SK-N-SH (cell line): Measurements from ENCODE around the gene KDM4C. TPM values are rescaled to one million over a fixed set of nuclear protein-coding genes. Genes with fewer than 3 reads are reported as not detected.

Experiments
- CTCF ChIA-PET: fragments of 300-600, 350-600 bp; formaldehyde crosslinking; extraction: SDS; loops from one replicate; lab custom pipeline; 2021; lab: Yijun Ruan, JAX
- POLR2A ChIA-PET: fragments of 350-600 bp; sonication (Branson Sonifier 250); formaldehyde crosslinking; extraction: SDS; loops from one replicate; lab custom pipeline; 2020; ENCODE audit warnings: antibody characterized with exemption, inconsistent platforms; lab: Yijun Ruan, JAX
- DNase-seq: peaks from one replicate; pipeline ENCODE4 v3.0.0; 2012
- H2AFZ ChIP-seq: fragments of 200-600 bp; sonication (generic); 2 replicates; pipeline ENCODE4 v1.8.1; 2016; ENCODE audit warnings: antibody characterized with exemption, mild to moderate bottlenecking, low read depth
- H3F3A ChIP-seq: fragments of 200-600 bp; sonication (generic); replicated peaks from 2 replicates; pipeline ENCODE3; 2016; ENCODE audit warnings: antibody characterized with exemption, mild to moderate bottlenecking; ENCODE audit not compliant: insufficient read depth
- H3K27ac ChIP-seq, 2 experiments: fragments of 200-500 bp in 1 of 2; fragments of 200-600 bp in 1 of 2; sonication (Bioruptor generic) in 1 of 2; sonication (generic), shearing (Covaris generic) in 1 of 2; 2 replicates each; pipeline versions ENCODE4 v1.5.1 to v1.6.1; 2014 to 2016; ENCODE audit warnings: low read depth in 2 of 2, inconsistent platforms in 1 of 2, low read length in 1 of 2, mild to moderate bottlenecking in 1 of 2, mixed read lengths in 1 of 2
- H3K27me3 ChIP-seq: fragments of 200-600 bp; sonication (generic), shearing (Covaris generic); 2 replicates; pipeline ENCODE4 v1.6.1; 2016; ENCODE audit warnings: mixed run types; ENCODE audit not compliant: insufficient read depth
- H3K36me3 ChIP-seq, 2 experiments: fragments of 200-500 bp in 1 of 2; fragments of 200-600 bp in 1 of 2; sonication (Bioruptor generic) in 1 of 2; sonication (generic) in 1 of 2; replicated peaks in 1 of 2; 2 replicates each; pipeline versions ENCODE3 to v1.5.1; 2014 to 2016; ENCODE audit warnings: low read length in 1 of 2, mild to moderate bottlenecking in 1 of 2; ENCODE audit not compliant: insufficient read depth in 2 of 2, control insufficient read depth in 1 of 2
- H3K4me1 ChIP-seq, 2 experiments: fragments of 200-500 bp in 1 of 2; fragments of 200-600 bp in 1 of 2; sonication (Bioruptor generic) in 1 of 2; sonication (generic), shearing (Covaris generic) in 1 of 2; 2 replicates each; pipeline versions ENCODE4 v1.5.1 to v1.6.1; 2014 to 2016; ENCODE audit warnings: low read depth in 1 of 2, low read length in 1 of 2, mixed run types in 1 of 2; ENCODE audit not compliant: insufficient read depth in 2 of 2, control insufficient read depth in 1 of 2
- H3K4me2 ChIP-seq: fragments of 200-600 bp; sonication (generic), shearing (Covaris generic); 2 replicates; pipeline ENCODE4 v1.6.1; 2017; ENCODE audit warnings: mixed run types
- H3K4me3 ChIP-seq, 2 experiments: fragments of 200-500 bp in 1 of 2; fragments of 200-600 bp in 1 of 2; sonication (Bioruptor generic) in 1 of 2; sonication (generic), shearing (Covaris generic) in 1 of 2; 2 replicates each; pipeline versions ENCODE4 v1.5.1 to v1.8.1; 2014 to 2016; ENCODE audit warnings: low read depth in 2 of 2, inconsistent platforms in 1 of 2, low read length in 1 of 2, mild to moderate bottlenecking in 1 of 2, mixed read lengths in 1 of 2, moderate library complexity in 1 of 2
- H3K79me2 ChIP-seq: fragments of 200-600 bp; sonication (generic); 2 replicates; pipeline ENCODE4 v1.8.1; 2017; ENCODE audit warnings: mild to moderate bottlenecking; ENCODE audit not compliant: insufficient read depth
- H3K9ac ChIP-seq: fragments of 200-600 bp; sonication (generic); 2 replicates; pipeline ENCODE4 v1.6.1; 2017; ENCODE audit warnings: mixed run types
- H3K9me2 ChIP-seq: fragments of 200-600 bp; sonication (generic); 2 replicates; pipeline ENCODE4 v1.6.1; 2017; ENCODE audit warnings: mixed run types
- H3K9me3 ChIP-seq: fragments of 200-600 bp; sonication (generic); 2 replicates; pipeline ENCODE4 v1.6.1; 2017; ENCODE audit warnings: mixed run types, mild to moderate bottlenecking, moderate library complexity
- H4K20me1 ChIP-seq: fragments of 200-600 bp; sonication (generic); 2 replicates; pipeline ENCODE4 v1.6.1; 2017; ENCODE audit warnings: mild to moderate bottlenecking, mixed run types; ENCODE audit not compliant: insufficient read depth
- ELF1 ChIP-seq: IDR thresholded peaks from 2 replicates; pipeline ENCODE4 v1.4.0; 2012
- EZH2phosphoT487 ChIP-seq: fragments of 200-600 bp; sonication (generic); IDR thresholded peaks from 2 replicates; pipeline ENCODE4 v1.6.1; 2017; ENCODE audit warnings: low read depth, mixed run types, mild to moderate bottlenecking, antibody characterized with exemption, moderate library complexity, borderline replicate concordance
- FOSL2 ChIP-seq: IDR thresholded peaks from 2 replicates; pipeline ENCODE4 v1.4.0; 2012; ENCODE audit warnings: low read depth, mild to moderate bottlenecking, moderate library complexity, borderline replicate concordance
- GABPA ChIP-seq: IDR thresholded peaks from 2 replicates; pipeline ENCODE4 v1.4.0; 2012; ENCODE audit warnings: low read depth, mild to moderate bottlenecking
- JUND ChIP-seq: IDR thresholded peaks from 2 replicates; pipeline ENCODE4 v1.4.0; 2012
- MEF2A ChIP-seq: IDR thresholded peaks from 2 replicates; pipeline ENCODE4 v1.4.0; 2012; ENCODE audit warnings: low read depth, borderline replicate concordance
- MXI1 ChIP-seq: IDR thresholded peaks from 2 replicates; pipeline ENCODE4 v1.6.1; 2012; ENCODE audit warnings: mild to moderate bottlenecking, low read depth, low read length, improper control_type of control experiment
- NRF1 ChIP-seq: IDR thresholded peaks from 2 replicates; pipeline ENCODE4 v1.6.1; 2012; ENCODE audit warnings: low read depth, mild to moderate bottlenecking, low read length
- POLR2AphosphoS5 ChIP-seq: IDR thresholded peaks from 2 replicates; pipeline ENCODE4 v1.6.1; 2012; ENCODE audit warnings: low read depth, low read length
- RFX5 ChIP-seq: IDR thresholded peaks from 2 replicates; pipeline ENCODE4 v1.6.1; 2012; ENCODE audit warnings: mild to moderate bottlenecking, improper control_type of control experiment, low read length
- RXRA ChIP-seq: IDR thresholded peaks from 2 replicates; pipeline ENCODE4 v1.4.0; 2012; ENCODE audit warnings: low read depth, mild to moderate bottlenecking, borderline replicate concordance
- SIN3A ChIP-seq: IDR thresholded peaks from 2 replicates; pipeline ENCODE4 v1.6.1; 2012; ENCODE audit warnings: low read depth, mild to moderate bottlenecking, low read length, moderate library complexity, borderline replicate concordance
- SMC3 ChIP-seq: IDR thresholded peaks from 2 replicates; pipeline ENCODE4 v1.6.1; 2012; ENCODE audit warnings: low read depth, low read length, improper control_type of control experiment
- TAF1 ChIP-seq: IDR thresholded peaks from 2 replicates; pipeline ENCODE4 v1.6.1; 2012; ENCODE audit warnings: low read depth, mild to moderate bottlenecking, low read length, moderate library complexity, borderline replicate concordance
- TCF12 ChIP-seq: IDR thresholded peaks from 2 replicates; pipeline ENCODE4 v1.4.0; 2012
- TEAD4 ChIP-seq: IDR thresholded peaks from 2 replicates; pipeline ENCODE4 v1.4.0; 2012; ENCODE audit warnings: mild to moderate bottlenecking, borderline replicate concordance; ENCODE audit not compliant: insufficient read depth
- YY1 ChIP-seq: IDR thresholded peaks from 2 replicates; pipeline ENCODE4 v1.4.0; 2012; ENCODE audit warnings: low read depth, mild to moderate bottlenecking
- WGBS: methylation state at CpG from one replicate; pipeline ENCODE4 v1.1.6; 2017; ENCODE audit warnings: low lambda C conversion rate; 5-methylcytosine and 5-hydroxymethylcytosine counted together
- polyA plus RNA-seq, 3 experiments: library from polyadenylated mRNA; depleted of rRNA; stranded (reverse); fragments of >200 nt; gene quantifications; 2 replicates each; pipeline ENCODE4 v1.2.3, GENCODE V29; 2012
- TF ChIP-seq, protein P1 (sequence below): IDR thresholded peaks from 2 replicates; pipeline ENCODE4 v1.4.0; 2012; ENCODE audit warnings: low read depth, borderline replicate concordance
- TF ChIP-seq, protein P2 (sequence below): fragments of 150-350 bp; IDR thresholded peaks from 2 replicates; pipeline ENCODE4 v1.6.1; 2017; ENCODE audit warnings: antibody characterized with exemption, low read length, low read depth, borderline replicate concordance
- TF ChIP-seq, protein P3 (sequence below): IDR thresholded peaks from 2 replicates; pipeline ENCODE4 v1.4.0; 2012; ENCODE audit warnings: low read depth, borderline replicate concordance
- TF ChIP-seq, protein P4 (sequence below): fragments of 150-350 bp; IDR thresholded peaks from 2 replicates; pipeline ENCODE4 v1.6.1; 2016; ENCODE audit warnings: mild to moderate bottlenecking, low read depth, low read length

The KDM4C gene
- polyA plus RNA-seq, 1 of the 3 experiments (the other 2 are of a cell fraction): 9.4 TPM

- TF ChIP-seq NRF1 (no peak), ELF1 (no peak), JUND (no peak), TEAD4 (no peak), MXI1 (no peak), RXRA (no peak), TAF1 (no peak), SIN3A (no peak), EZH2phosphoT487 (no peak), YY1 (no peak)
- TF ChIP-seq, protein P1, sequence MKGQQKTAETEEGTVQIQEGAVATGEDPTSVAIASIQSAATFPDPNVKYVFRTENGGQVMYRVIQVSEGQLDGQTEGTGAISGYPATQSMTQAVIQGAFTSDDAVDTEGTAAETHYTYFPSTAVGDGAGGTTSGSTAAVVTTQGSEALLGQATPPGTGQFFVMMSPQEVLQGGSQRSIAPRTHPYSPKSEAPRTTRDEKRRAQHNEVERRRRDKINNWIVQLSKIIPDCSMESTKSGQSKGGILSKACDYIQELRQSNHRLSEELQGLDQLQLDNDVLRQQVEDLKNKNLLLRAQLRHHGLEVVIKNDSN: no peak
- TF ChIP-seq, protein P2, sequence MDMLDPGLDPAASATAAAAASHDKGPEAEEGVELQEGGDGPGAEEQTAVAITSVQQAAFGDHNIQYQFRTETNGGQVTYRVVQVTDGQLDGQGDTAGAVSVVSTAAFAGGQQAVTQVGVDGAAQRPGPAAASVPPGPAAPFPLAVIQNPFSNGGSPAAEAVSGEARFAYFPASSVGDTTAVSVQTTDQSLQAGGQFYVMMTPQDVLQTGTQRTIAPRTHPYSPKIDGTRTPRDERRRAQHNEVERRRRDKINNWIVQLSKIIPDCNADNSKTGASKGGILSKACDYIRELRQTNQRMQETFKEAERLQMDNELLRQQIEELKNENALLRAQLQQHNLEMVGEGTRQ: no peak
- TF ChIP-seq, protein P3, sequence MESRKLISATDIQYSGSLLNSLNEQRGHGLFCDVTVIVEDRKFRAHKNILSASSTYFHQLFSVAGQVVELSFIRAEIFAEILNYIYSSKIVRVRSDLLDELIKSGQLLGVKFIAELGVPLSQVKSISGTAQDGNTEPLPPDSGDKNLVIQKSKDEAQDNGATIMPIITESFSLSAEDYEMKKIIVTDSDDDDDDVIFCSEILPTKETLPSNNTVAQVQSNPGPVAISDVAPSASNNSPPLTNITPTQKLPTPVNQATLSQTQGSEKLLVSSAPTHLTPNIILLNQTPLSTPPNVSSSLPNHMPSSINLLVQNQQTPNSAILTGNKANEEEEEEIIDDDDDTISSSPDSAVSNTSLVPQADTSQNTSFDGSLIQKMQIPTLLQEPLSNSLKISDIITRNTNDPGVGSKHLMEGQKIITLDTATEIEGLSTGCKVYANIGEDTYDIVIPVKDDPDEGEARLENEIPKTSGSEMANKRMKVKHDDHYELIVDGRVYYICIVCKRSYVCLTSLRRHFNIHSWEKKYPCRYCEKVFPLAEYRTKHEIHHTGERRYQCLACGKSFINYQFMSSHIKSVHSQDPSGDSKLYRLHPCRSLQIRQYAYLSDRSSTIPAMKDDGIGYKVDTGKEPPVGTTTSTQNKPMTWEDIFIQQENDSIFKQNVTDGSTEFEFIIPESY: no peak
- H3K36me3 ChIP-seq: peaks cover 0 to 5% of the 10 kb centered on the region in 2 experiments
- H4K20me1 ChIP-seq: no peaks in the 10 kb centered on the region
- WGBS: 90% methylated on average over 5 of the region's 5 CpGs
- DNase-seq: no peak
- H3K4me1 ChIP-seq: no peaks in the 10 kb centered on the region; a peak in 1 of 4 replicates
- ChIA-PET POLR2A (no interaction called here), CTCF (no interaction called here)
- no peak overlapping the region for H3K4me2 ChIP-seq
- H3F3A ChIP-seq: no peaks in the 10 kb centered on the region
- no peak overlapping the region for H2AFZ ChIP-seq
- H3K9ac ChIP-seq: no peak overlapping the region
- H3K79me2 ChIP-seq: no peaks in the 10 kb centered on the region
- no peaks in the 10 kb centered on the region for H3K9me3 ChIP-seq
- H3K27me3 ChIP-seq: no peaks in the 10 kb centered on the region
- no peak overlapping the region for H3K27ac ChIP-seq
- H3K4me3 ChIP-seq: no peak overlapping the region
- no peaks in the 10 kb centered on the region for H3K9me2 ChIP-seq
Measured at GRCh38 chr9:7137571-7137970, 379.8 kb downstream of the KDM4C start.

GRCh38 chr9:7139886-7140285, 382.1 kb downstream of the KDM4C start:
- WGBS: 94% methylated on average over 4 of the region's 4 CpGs
- H3K27me3 ChIP-seq: no peaks in the 10 kb centered on the region
- no peak overlapping the region for H2AFZ ChIP-seq
- ChIA-PET POLR2A (interaction anchor here (0.5 kb wide), 1 partner anchor 44 kb away, joined by 3 read pairs; no protein-coding TSS in a partner anchor), CTCF (no interaction called here)
- no peaks in the 10 kb centered on the region for H3F3A ChIP-seq
- no peak for DNase-seq
- H3K27ac ChIP-seq: no peak overlapping the region
- no peaks in the 10 kb centered on the region for H3K9me2 ChIP-seq
- no peak overlapping the region for H3K4me2 ChIP-seq
- peaks cover 0 to 3% of the 10 kb centered on the region in 2 experiments; a peak in 2 of 4 replicates for H3K4me1 ChIP-seq
- H3K9me3 ChIP-seq: no peaks in the 10 kb centered on the region
- TF ChIP-seq MEF2A: no peak
- no peak for TF ChIP-seq GABPA
- TF ChIP-seq, protein P4, sequence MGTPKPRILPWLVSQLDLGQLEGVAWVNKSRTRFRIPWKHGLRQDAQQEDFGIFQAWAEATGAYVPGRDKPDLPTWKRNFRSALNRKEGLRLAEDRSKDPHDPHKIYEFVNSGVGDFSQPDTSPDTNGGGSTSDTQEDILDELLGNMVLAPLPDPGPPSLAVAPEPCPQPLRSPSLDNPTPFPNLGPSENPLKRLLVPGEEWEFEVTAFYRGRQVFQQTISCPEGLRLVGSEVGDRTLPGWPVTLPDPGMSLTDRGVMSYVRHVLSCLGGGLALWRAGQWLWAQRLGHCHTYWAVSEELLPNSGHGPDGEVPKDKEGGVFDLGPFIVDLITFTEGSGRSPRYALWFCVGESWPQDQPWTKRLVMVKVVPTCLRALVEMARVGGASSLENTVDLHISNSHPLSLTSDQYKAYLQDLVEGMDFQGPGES: no peak
- no peak for TF ChIP-seq SIN3A
- no peak for TF ChIP-seq RFX5
- TF ChIP-seq RXRA: no peak
- TF ChIP-seq JUND: no peak
- no peak for TF ChIP-seq FOSL2
- no peak for TF ChIP-seq POLR2AphosphoS5
- TF ChIP-seq TCF12: no peak
- TF ChIP-seq SMC3: no peak
- no peak for TF ChIP-seq ELF1
- TF ChIP-seq MXI1: no peak
- no peak overlapping the region for H3K4me3 ChIP-seq
- no peaks in the 10 kb centered on the region for H3K79me2 ChIP-seq
- H3K36me3 ChIP-seq: peaks cover 0 to 2% of the 10 kb centered on the region in 2 experiments
- no peaks in the 10 kb centered on the region for H4K20me1 ChIP-seq
- no peak overlapping the region for H3K9ac ChIP-seq
